ENCODE data around the gene ARL8A. TPM values are rescaled to one million over a fixed set of nuclear protein-coding genes. Genes with fewer than 3 reads are reported as not detected.

The ARL8A gene
- total and polyA plus RNA-seq, 2 donors (not counting 1 experiment from before 2014, with no cell fraction given): 18.7 to 35.8 TPM

DNA sequence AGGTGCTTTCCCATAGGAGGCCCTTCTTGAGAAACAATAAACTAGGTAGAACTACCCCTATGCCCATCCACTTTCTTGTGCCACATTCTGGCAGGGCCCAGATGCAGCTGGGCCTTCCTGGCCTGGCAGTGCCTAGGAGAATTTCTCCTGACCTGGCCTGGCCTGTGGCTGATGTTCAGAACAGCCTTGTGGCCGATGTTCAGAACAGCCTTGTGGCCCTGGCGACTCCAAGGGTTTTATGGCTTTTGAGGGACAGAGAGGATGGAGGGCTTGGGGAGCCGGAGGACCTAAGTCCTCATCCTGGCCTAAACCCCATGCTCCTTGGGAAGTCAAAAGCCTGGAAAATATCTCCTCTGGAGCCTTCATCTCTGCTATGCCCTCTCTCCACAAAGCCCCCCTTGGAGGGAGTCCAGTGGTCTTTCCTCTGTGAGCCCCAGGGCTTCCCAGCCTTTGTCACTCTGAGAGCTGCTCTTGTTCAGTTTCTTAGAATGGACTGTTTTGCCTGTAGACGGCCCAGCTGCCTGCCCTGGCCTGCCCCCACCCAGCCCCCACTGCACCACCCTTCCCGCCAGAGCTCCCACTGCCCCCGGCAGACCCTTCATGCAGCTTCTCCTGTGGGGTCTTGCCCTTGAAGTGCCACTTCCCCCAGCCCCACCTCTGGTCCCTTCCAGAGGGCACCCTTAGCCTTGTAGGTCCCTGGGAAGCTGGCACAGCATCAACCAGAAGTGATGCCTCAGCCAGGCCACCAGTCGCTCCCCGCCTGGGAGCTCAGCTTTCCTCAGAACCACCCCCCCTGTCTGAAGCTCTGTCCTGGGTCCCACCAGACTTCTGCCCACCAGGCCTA, 14.9 kb downstream of the ARL8A start:
- Histone ChIP-seq H3K4me3 (replicated peaks in 1 of 4; ENCODE audit: control extremely low read depth in 1 of 4, insufficient read depth in 1 of 4, low read depth in 3 of 4, low read length in 4 of 4) (no peak overlapping the region), H3K4me1 (ENCODE audit: control insufficient read depth, extremely low read depth, insufficient read depth, low read length) (peaks cover 2% of the 10 kb centered on the region), H3K79me2 (ENCODE audit: control insufficient read depth, insufficient read depth, low read length) (no peaks in the 10 kb centered on the region), H2AFZ (ENCODE audit: low read length) (no peak overlapping the region), H3K9me3 (ENCODE audit: control insufficient read depth, insufficient read depth, low read depth, low read length) (no peaks in the 10 kb centered on the region), H4K20me1 (ENCODE audit: control insufficient read depth, extremely low read depth, insufficient read depth, low read length) (no peaks in the 10 kb centered on the region), H3K36me3 (ENCODE audit: control insufficient read depth, insufficient read depth, low read length) (peaks cover 7% of the 10 kb centered on the region), H3K4me2 (ENCODE audit: extremely low read depth, insufficient read depth, low read length) (no peak overlapping the region), H3K27me3 (ENCODE audit: control insufficient read depth, insufficient read depth, low read length) (peaks cover 4% of the 10 kb centered on the region), H3K9ac (ENCODE audit: insufficient read depth, low read length) (no peak overlapping the region), H3K27ac (ENCODE audit: insufficient read depth, low read length) (no peak overlapping the region)
- TF ChIP-seq EZH2 (IDR thresholded peaks at IDR 0.05; ENCODE audit: low read length, missing control alignments): no peak
- TF ChIP-seq, protein P1, sequence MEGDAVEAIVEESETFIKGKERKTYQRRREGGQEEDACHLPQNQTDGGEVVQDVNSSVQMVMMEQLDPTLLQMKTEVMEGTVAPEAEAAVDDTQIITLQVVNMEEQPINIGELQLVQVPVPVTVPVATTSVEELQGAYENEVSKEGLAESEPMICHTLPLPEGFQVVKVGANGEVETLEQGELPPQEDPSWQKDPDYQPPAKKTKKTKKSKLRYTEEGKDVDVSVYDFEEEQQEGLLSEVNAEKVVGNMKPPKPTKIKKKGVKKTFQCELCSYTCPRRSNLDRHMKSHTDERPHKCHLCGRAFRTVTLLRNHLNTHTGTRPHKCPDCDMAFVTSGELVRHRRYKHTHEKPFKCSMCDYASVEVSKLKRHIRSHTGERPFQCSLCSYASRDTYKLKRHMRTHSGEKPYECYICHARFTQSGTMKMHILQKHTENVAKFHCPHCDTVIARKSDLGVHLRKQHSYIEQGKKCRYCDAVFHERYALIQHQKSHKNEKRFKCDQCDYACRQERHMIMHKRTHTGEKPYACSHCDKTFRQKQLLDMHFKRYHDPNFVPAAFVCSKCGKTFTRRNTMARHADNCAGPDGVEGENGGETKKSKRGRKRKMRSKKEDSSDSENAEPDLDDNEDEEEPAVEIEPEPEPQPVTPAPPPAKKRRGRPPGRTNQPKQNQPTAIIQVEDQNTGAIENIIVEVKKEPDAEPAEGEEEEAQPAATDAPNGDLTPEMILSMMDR (conservative IDR thresholded peaks at IDR 0.05 in 1 of 2, IDR thresholded peaks at IDR 0.05 in 1 of 2; ENCODE audit: low read depth in 1 of 2, low read length in 2 of 2): no peak
- no peak for DNase-seq (ENCODE audit: low read depth in 2 of 2)

- Histone ChIP-seq H3K9ac (ENCODE audit: insufficient read depth, low read length) (no peak overlapping the region), H4K20me1 (ENCODE audit: control insufficient read depth, extremely low read depth, insufficient read depth, low read length) (no peaks in the 10 kb centered on the region), H3K4me3 (replicated peaks in 1 of 4; ENCODE audit: control extremely low read depth in 1 of 4, insufficient read depth in 1 of 4, low read depth in 3 of 4, low read length in 4 of 4) (no peak overlapping the region), H3K9me3 (ENCODE audit: control insufficient read depth, insufficient read depth, low read depth, low read length) (no peaks in the 10 kb centered on the region), H3K27ac (ENCODE audit: insufficient read depth, low read length) (no peak overlapping the region), H3K79me2 (ENCODE audit: control insufficient read depth, insufficient read depth, low read length) (no peaks in the 10 kb centered on the region), H3K36me3 (ENCODE audit: control insufficient read depth, insufficient read depth, low read length) (peaks cover 2% of the 10 kb centered on the region), H3K4me1 (ENCODE audit: control insufficient read depth, extremely low read depth, insufficient read depth, low read length) (peaks cover 2% of the 10 kb centered on the region), H3K27me3 (ENCODE audit: control insufficient read depth, insufficient read depth, low read length) (peaks cover 18% of the 10 kb centered on the region), H3K4me2 (ENCODE audit: extremely low read depth, insufficient read depth, low read length) (no peak overlapping the region), H2AFZ (ENCODE audit: low read length) (no peak overlapping the region)
- TF ChIP-seq EZH2 (IDR thresholded peaks at IDR 0.05; ENCODE audit: low read length, missing control alignments): no peak
- TF ChIP-seq, protein P1 (conservative IDR thresholded peaks at IDR 0.05 in 1 of 2, IDR thresholded peaks at IDR 0.05 in 1 of 2; ENCODE audit: low read depth in 1 of 2, low read length in 2 of 2): no peak
- no peak for DNase-seq (ENCODE audit: low read depth in 2 of 2)
These were observed 16.5 kb downstream of the ARL8A start for GRCh38 chr1:202127836-202128622.

DNA sequence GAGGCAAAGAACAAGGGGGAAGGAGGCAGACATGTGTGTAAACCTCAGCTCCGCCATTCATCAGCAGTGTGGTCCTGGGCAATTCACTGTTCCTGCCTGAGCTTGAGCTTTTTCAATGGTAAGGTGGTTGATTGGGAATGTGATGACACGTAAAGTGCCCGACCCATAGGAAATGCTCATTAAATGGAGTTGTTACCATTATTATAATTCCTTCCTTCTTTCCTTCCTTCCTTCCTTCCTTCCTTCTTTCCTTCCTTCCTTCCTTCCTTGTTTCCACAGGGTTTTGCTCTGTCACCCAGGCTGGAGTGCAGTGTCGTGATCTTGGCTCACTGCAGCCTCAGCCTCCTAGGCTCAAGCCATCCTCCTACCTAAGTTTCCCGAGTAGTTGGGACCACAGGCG, 17.5 kb downstream of the ARL8A start:
- no peak for TF ChIP-seq EZH2 (IDR thresholded peaks at IDR 0.05; ENCODE audit: low read length, missing control alignments)
- TF ChIP-seq, protein P1 (conservative IDR thresholded peaks at IDR 0.05 in 1 of 2, IDR thresholded peaks at IDR 0.05 in 1 of 2; ENCODE audit: low read depth in 1 of 2, low read length in 2 of 2): no peak
- Histone ChIP-seq H3K9me3 (ENCODE audit: control insufficient read depth, insufficient read depth, low read depth, low read length) (no peaks in the 10 kb centered on the region), H3K4me2 (ENCODE audit: extremely low read depth, insufficient read depth, low read length) (no peak overlapping the region), H2AFZ (ENCODE audit: low read length) (no peak overlapping the region), H3K27ac (ENCODE audit: insufficient read depth, low read length) (no peak overlapping the region), H4K20me1 (ENCODE audit: control insufficient read depth, extremely low read depth, insufficient read depth, low read length) (no peaks in the 10 kb centered on the region), H3K4me1 (ENCODE audit: control insufficient read depth, extremely low read depth, insufficient read depth, low read length) (peaks cover 2% of the 10 kb centered on the region), H3K79me2 (ENCODE audit: control insufficient read depth, insufficient read depth, low read length) (no peaks in the 10 kb centered on the region), H3K4me3 (replicated peaks in 1 of 4; ENCODE audit: control extremely low read depth in 1 of 4, insufficient read depth in 1 of 4, low read depth in 3 of 4, low read length in 4 of 4) (no peak overlapping the region), H3K27me3 (ENCODE audit: control insufficient read depth, insufficient read depth, low read length) (peaks cover 19% of the 10 kb centered on the region), H3K9ac (ENCODE audit: insufficient read depth, low read length) (no peak overlapping the region), H3K36me3 (ENCODE audit: control insufficient read depth, insufficient read depth, low read length) (no peaks in the 10 kb centered on the region)
- DNase-seq (ENCODE audit: low read depth in 2 of 2): no peak

All from fibroblast of lung (primary cell).